ENCODE data around the gene SIRT2.

DNA sequence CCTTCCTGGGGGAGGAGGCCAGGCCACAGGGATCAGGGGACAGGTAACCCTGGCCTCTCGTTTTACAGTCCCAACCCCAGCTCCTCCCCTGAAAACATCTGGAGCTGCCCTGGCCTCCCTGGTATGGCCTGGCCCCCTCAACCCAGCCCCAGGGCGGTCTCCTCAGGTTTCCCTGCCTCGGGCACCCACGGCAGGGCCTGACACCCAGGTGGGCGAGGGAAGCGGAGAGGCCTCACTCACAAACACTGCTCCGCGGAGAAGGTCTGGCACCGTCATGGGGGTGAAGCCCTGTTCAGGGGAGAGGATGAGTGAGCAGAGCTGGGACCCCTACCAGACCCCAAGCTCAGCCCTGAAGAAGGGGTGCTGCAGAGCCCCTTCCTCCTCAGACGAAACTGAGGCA is 19.1 kb upstream of the SIRT2 start:
- TF ChIP-seq, protein P1, sequence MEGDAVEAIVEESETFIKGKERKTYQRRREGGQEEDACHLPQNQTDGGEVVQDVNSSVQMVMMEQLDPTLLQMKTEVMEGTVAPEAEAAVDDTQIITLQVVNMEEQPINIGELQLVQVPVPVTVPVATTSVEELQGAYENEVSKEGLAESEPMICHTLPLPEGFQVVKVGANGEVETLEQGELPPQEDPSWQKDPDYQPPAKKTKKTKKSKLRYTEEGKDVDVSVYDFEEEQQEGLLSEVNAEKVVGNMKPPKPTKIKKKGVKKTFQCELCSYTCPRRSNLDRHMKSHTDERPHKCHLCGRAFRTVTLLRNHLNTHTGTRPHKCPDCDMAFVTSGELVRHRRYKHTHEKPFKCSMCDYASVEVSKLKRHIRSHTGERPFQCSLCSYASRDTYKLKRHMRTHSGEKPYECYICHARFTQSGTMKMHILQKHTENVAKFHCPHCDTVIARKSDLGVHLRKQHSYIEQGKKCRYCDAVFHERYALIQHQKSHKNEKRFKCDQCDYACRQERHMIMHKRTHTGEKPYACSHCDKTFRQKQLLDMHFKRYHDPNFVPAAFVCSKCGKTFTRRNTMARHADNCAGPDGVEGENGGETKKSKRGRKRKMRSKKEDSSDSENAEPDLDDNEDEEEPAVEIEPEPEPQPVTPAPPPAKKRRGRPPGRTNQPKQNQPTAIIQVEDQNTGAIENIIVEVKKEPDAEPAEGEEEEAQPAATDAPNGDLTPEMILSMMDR (IDR thresholded peaks at IDR 0.05 in 2 of 3, conservative IDR thresholded peaks at IDR 0.05 in 1 of 3; ENCODE audit: borderline replicate concordance in 1 of 3, insufficient read depth in 1 of 3, low read depth in 2 of 3, low read length in 2 of 3), result no peak
- TF ChIP-seq RAD21 (IDR thresholded peaks at IDR 0.05; ENCODE audit: low read depth) (no peak), POLR2AphosphoS5 (IDR thresholded peaks at IDR 0.05; ENCODE audit: low read depth, low read length) (no peak), POLR2A (IDR thresholded peaks at IDR 0.05; ENCODE audit: borderline replicate concordance, extremely low read depth, insufficient read depth, insufficient read length) (no peak)

All from HCT116 (cell line).